Measurements from ENCODE around the gene TMEM132C. TPM values are rescaled to one million over a fixed set of nuclear protein-coding genes. Genes with fewer than 3 reads are reported as not detected.

Gene TMEM132C
- total and polyA plus RNA-seq, 2 donors (not counting 3 experiments of a cell fraction or from before 2014, with no cell fraction given) = not detected

DNA sequence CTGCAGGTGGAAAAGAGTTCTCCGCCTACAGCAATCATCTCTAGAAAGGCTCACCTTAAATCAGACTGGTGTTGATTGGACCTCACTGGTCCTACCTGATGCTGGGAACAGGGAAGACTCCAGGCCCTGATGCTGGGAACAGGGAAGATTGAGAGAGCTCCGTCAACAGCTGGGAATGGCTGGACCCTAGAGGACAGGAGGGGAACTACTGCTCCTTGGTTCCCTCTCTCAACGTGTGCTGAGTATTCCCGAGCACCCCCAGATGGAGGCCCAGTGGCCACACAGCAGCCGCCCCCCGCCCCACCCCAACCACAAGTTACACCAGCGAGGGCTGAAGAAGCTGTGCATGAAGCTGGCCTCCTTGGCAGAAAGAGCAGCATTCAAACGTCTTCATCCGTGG, 316.5 kb downstream of the TMEM132C start:
- H3K79me2 ChIP-seq (ENCODE audit: control insufficient read depth, insufficient read depth, low read length) = no peaks in the 10 kb centered on the region
- no peak overlapping the region for H3K4me3 ChIP-seq (replicated peaks in 1 of 3; ENCODE audit: insufficient read depth in 1 of 3, low read depth in 1 of 3, low read length in 3 of 3)
- no peak overlapping the region for H3K4me2 ChIP-seq (ENCODE audit: insufficient read depth, low read length)
- H3K9me3 ChIP-seq (replicated peaks; ENCODE audit: control insufficient read depth, insufficient read depth, low read length) = peaks cover 2% of the 10 kb centered on the region
- no TSS peak for BruUV-seq (replicated peaks)
- dilution Hi-C loops (cut with MboI; ENCODE audit: extremely low pct_ligation_motif_present, low sequenced_read_pairs) (no loop called here), intact Hi-C loops (cut with micrococcal nuclease) (no loop called here)
- no peak overlapping the region for H2AFZ ChIP-seq (ENCODE audit: low read depth, low read length)
- no peaks in the 10 kb centered on the region for H3K9me1 ChIP-seq (replicated peaks; ENCODE audit: control insufficient read depth, extremely low read depth, insufficient read depth, low read length)
- DNase-seq (ENCODE audit: low read depth, low spot score) (no peak), FAIRE-seq (no peak)
- no peaks in the 10 kb centered on the region for H3K4me1 ChIP-seq (ENCODE audit: control insufficient read depth, extremely low read depth, insufficient read depth, low read length)
- TF ChIP-seq POLR2AphosphoS5 (IDR thresholded peaks at IDR 0.05; ENCODE audit: insufficient read depth, low read depth, low read length) = no peak
- H3K36me3 ChIP-seq (ENCODE audit: control insufficient read depth in 2 of 2, extremely low read depth in 1 of 2, insufficient read depth in 2 of 2, low read length in 2 of 2) = no peaks in the 10 kb centered on the region
- H3K27me3 ChIP-seq (ENCODE audit: control insufficient read depth in 2 of 2, insufficient read depth in 2 of 2, low read length in 2 of 2) = no peaks in the 10 kb centered on the region
- no peaks in the 10 kb centered on the region for H4K20me1 ChIP-seq (replicated peaks; ENCODE audit: control insufficient read depth, extremely low read depth, insufficient read depth, low read length)
- CTCF ChIA-PET = no interaction called here
- POLR2A ChIA-PET = no interaction called here
- no peak overlapping the region for H3K27ac ChIP-seq (ENCODE audit: insufficient read depth, low read depth, low read length)
- no peak overlapping the region for H3K9ac ChIP-seq (replicated peaks; ENCODE audit: extremely low read depth, insufficient read depth, low read length)

DNA sequence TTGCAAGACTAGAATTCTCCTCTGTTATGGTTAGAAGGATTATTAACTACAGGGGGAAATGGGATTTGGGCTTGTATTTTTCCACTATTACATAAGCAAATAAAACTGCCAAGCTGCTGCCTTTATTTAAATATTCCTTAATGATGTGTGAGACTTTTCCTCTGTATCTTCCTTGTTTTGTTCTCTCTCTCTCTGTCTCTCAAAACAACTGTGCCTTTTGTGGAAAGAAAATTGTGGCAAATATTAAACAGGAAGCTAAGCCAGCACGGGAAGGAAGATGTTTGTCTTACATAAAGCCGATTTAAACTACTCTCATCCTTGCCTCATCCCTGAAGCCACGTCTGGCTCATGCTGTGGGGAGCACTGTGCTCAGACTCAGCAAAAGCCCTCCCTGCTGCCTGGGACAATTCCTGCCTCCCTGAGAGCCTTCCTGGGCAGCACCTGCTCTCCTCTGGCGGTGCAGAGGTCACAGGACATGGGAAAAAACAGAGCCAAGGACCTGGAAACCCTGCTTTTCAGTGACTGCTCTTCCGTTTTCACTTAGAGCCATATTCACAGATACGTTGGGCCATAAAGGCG, 319.6 kb downstream of the TMEM132C start:
- Histone ChIP-seq H3K4me2 (ENCODE audit: insufficient read depth, low read length) (no peak overlapping the region), H2AFZ (ENCODE audit: low read depth, low read length) (no peak overlapping the region), H3K9me3 (replicated peaks; ENCODE audit: control insufficient read depth, insufficient read depth, low read length) (peaks cover 4% of the 10 kb centered on the region), H3K9ac (replicated peaks; ENCODE audit: extremely low read depth, insufficient read depth, low read length) (no peak overlapping the region), H3K36me3 (ENCODE audit: control insufficient read depth in 2 of 2, extremely low read depth in 1 of 2, insufficient read depth in 2 of 2, low read length in 2 of 2) (no peaks in the 10 kb centered on the region), H4K20me1 (replicated peaks; ENCODE audit: control insufficient read depth, extremely low read depth, insufficient read depth, low read length) (no peaks in the 10 kb centered on the region), H3K27me3 (ENCODE audit: control insufficient read depth in 2 of 2, insufficient read depth in 2 of 2, low read length in 2 of 2) (no peaks in the 10 kb centered on the region), H3K79me2 (ENCODE audit: control insufficient read depth, insufficient read depth, low read length) (no peaks in the 10 kb centered on the region), H3K9me1 (replicated peaks; ENCODE audit: control insufficient read depth, extremely low read depth, insufficient read depth, low read length) (no peaks in the 10 kb centered on the region), H3K27ac (ENCODE audit: insufficient read depth, low read depth, low read length) (no peak overlapping the region), H3K4me1 (ENCODE audit: control insufficient read depth, extremely low read depth, insufficient read depth, low read length) (no peaks in the 10 kb centered on the region), H3K4me3 (replicated peaks in 1 of 3; ENCODE audit: insufficient read depth in 1 of 3, low read depth in 1 of 3, low read length in 3 of 3) (no peak overlapping the region)
- dilution Hi-C loops (cut with MboI; ENCODE audit: extremely low pct_ligation_motif_present, low sequenced_read_pairs) = no loop called here
- TF ChIP-seq EZH2 (IDR thresholded peaks at IDR 0.05; ENCODE audit: borderline replicate concordance, low read depth, low read length, severe bottlenecking) = no peak
- TF ChIP-seq, protein P1, sequence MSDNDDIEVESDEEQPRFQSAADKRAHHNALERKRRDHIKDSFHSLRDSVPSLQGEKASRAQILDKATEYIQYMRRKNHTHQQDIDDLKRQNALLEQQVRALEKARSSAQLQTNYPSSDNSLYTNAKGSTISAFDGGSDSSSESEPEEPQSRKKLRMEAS (IDR thresholded peaks at IDR 0.05; ENCODE audit: insufficient read depth, insufficient read length) = no peak
- no peak for TF ChIP-seq CTCF (IDR thresholded peaks at IDR 0.05; ENCODE audit: extremely low read depth in 1 of 2, insufficient read depth in 1 of 2, low read depth in 1 of 2, low read length in 2 of 2)
- TF ChIP-seq POLR2A (IDR thresholded peaks at IDR 0.05; ENCODE audit: low read depth, low read length) = no peak
- no peak for TF ChIP-seq POLR2AphosphoS5 (IDR thresholded peaks at IDR 0.05; ENCODE audit: insufficient read depth, low read depth, low read length)
- no peak for TF ChIP-seq FOS (IDR thresholded peaks at IDR 0.05; ENCODE audit: borderline replicate concordance, insufficient read depth, low read length)
- no peak for TF ChIP-seq GATA2 (IDR thresholded peaks at IDR 0.05; ENCODE audit: insufficient read depth, insufficient read length, low read depth, low read length)
- no peak for TF ChIP-seq MYC (IDR thresholded peaks at IDR 0.05; ENCODE audit: low read depth, low read length)
- TF ChIP-seq JUN (IDR thresholded peaks at IDR 0.05; ENCODE audit: borderline replicate concordance, insufficient read depth, insufficient read length, low read depth) = no peak
- CTCF ChIA-PET = no interaction called here
- POLR2A ChIA-PET = no interaction called here
- DNase-seq (ENCODE audit: low read depth, low spot score) (no peak), FAIRE-seq (no peak)
- no TSS peak for BruUV-seq (replicated peaks)
- intact Hi-C loops (cut with micrococcal nuclease) = no loop called here

All from endothelial cell of umbilical vein (primary cell).